GM12891 (cell line): ENCODE data around the gene COL6A6. TPM values are rescaled to one million over a fixed set of nuclear protein-coding genes. Genes with fewer than 3 reads are reported as not detected.

ENCODE experiments used
- DNase-seq: peaks from one replicate; pipeline ENCODE4 v3.0.0; 2011; ENCODE audit warnings: low spot score; ENCODE audit not compliant: insufficient read length
- FAIRE-seq: peaks from 2 replicates; lab custom pipeline; 2011; peaks lifted over from hg19 to GRCh38; lab: Jason Lieb, UNC
- PAX5 ChIP-seq: IDR thresholded peaks from 2 replicates; pipeline ENCODE4 v1.6.1; 2011; ENCODE audit warnings: low read length, moderate library complexity, mild to moderate bottlenecking; ENCODE audit not compliant: insufficient read depth, severe bottlenecking
- POLR2A ChIP-seq: IDR thresholded peaks from 2 replicates; pipeline ENCODE4 v1.6.1; 2011; ENCODE audit warnings: low read depth, low read length, control low read depth
- POLR2AphosphoS5 ChIP-seq: IDR thresholded peaks from 2 replicates; pipeline ENCODE4 v1.6.1; 2011; ENCODE audit warnings: low read depth, low read length, control low read depth
- POU2F2 ChIP-seq: IDR thresholded peaks from 2 replicates; pipeline ENCODE4 v1.6.1; 2011; ENCODE audit warnings: low read depth, mild to moderate bottlenecking, control low read depth, low read length, moderate library complexity
- SPI1 ChIP-seq: IDR thresholded peaks from 2 replicates; pipeline ENCODE4 v1.6.1; 2011; ENCODE audit warnings: low read depth, low read length, control low read depth
- TAF1 ChIP-seq: IDR thresholded peaks from 2 replicates; pipeline ENCODE4 v1.6.1; 2011; ENCODE audit warnings: low read depth, low read length, control low read depth
- polyA plus RNA-seq: library from polyadenylated mRNA; unstranded; fragments of >200 nt; gene quantifications from one replicate; pipeline ENCODE4 v1.2.1, GENCODE V29; 2012; ENCODE audit warnings: low read depth, missing spikeins, inconsistent platforms; ENCODE audit not compliant: missing spikeins

The COL6A6 gene, protein sequence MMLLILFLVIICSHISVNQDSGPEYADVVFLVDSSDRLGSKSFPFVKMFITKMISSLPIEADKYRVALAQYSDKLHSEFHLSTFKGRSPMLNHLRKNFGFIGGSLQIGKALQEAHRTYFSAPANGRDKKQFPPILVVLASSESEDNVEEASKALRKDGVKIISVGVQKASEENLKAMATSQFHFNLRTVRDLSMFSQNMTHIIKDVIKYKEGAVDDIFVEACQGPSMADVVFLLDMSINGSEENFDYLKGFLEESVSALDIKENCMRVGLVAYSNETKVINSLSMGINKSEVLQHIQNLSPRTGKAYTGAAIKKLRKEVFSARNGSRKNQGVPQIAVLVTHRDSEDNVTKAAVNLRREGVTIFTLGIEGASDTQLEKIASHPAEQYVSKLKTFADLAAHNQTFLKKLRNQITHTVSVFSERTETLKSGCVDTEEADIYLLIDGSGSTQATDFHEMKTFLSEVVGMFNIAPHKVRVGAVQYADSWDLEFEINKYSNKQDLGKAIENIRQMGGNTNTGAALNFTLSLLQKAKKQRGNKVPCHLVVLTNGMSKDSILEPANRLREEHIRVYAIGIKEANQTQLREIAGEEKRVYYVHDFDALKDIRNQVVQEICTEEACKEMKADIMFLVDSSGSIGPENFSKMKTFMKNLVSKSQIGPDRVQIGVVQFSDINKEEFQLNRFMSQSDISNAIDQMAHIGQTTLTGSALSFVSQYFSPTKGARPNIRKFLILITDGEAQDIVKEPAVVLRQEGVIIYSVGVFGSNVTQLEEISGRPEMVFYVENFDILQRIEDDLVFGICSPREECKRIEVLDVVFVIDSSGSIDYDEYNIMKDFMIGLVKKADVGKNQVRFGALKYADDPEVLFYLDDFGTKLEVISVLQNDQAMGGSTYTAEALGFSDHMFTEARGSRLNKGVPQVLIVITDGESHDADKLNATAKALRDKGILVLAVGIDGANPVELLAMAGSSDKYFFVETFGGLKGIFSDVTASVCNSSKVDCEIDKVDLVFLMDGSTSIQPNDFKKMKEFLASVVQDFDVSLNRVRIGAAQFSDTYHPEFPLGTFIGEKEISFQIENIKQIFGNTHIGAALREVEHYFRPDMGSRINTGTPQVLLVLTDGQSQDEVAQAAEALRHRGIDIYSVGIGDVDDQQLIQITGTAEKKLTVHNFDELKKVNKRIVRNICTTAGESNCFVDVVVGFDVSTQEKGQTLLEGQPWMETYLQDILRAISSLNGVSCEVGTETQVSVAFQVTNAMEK (N-terminal part only)
- 0.01 TPM for polyA plus RNA-seq

DNA sequence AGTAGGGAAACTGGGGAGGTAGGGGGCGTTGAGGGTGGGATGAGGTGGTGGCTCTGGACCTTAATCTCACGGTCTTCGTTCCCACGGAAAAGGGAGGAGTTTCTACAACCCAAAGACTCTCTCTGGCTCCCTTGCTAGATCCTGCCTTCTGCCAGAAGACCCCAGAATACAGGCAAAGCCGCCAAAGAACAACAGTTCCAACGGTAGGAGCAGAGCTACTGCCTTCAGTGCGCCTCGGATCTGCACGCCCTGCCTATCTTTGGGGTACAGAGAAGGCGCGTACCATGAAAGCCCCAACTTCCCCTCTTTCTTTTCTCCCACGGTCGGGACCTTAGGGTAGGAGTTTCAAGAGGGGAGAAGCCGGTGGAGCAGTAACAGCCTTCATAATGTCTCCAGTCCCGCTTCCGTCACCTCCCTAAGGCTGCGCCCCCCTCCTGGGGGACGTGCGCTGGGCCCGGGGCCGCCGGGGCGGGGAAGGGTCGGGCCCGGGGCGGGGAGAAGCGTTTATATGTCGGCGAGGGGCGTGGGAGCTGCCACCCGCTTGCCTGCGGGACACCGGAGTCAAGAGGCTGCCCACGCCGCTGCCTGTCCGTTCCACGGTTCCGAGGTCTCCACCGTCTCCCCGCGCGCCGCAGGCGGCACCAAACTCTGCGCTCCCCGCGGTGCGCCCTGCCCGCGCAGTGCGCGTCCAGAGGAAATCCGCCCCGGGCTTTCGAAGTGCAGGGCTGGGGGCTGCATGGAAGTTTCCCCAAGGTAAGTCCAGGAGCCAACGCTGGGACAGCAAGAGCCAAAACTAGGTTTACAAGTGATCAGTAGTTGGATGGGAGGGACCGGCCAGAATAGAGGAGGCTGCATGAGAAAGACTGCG, at the start of gene COL6A6:
Gene COL6A6 (plus strand): TSS at position 533 of the 868 bp plus-strand sequence. CDS start 43,188 bp downstream, outside the sequence.
- FAIRE-seq (no peak), DNase-seq (no peak)
- TF ChIP-seq POLR2A (no peak), PAX5 (no peak), TAF1 (no peak), SPI1 (no peak), POLR2AphosphoS5 (no peak), POU2F2 (no peak)

DNA sequence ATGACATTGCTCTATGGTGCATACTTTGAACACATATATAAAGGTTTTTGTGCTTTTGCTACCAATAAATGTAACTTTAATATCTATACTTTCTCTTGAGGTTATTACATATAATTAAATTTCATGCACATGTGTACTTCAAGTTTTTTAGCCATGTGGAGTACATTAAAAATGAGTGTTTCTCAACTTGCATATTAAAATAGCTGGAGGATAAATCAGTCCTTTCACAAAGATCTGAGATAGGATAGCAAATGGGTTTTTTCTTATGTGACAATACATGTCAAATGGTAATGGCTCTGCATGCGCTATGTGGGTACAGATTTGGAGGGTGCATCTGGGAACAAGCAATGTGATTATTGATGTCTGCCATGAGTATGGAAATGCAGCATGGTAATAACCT, 48.7 kb upstream of the COL6A6 start:
- no peak for TF ChIP-seq SPI1
- TF ChIP-seq PAX5, result no peak
- TF ChIP-seq POLR2A, result no peak
- TF ChIP-seq POU2F2, result no peak
- no peak for TF ChIP-seq TAF1
- no peak for TF ChIP-seq POLR2AphosphoS5
- FAIRE-seq, result no peak
- DNase-seq, result no peak

DNA sequence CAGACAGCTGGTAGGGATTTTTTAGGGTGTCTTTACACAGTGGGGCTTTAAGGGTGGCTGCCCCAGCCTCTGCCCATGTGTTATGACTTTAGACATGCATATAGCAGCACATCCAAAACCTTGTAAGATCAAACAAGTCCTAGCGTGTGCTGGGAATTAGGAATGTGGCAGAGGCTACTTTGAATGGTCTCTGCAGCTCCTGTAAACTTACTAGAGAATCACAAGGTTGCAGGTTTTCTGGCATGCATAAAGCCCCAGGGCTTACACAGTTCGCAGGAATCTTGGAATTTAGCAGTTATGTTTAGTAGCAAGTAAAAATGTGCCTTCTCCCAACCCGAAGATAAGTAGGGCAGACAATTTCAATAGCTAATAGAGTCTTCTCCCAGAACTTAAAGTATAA, 46.9 kb upstream of the COL6A6 start:
- no peak for TF ChIP-seq SPI1
- TF ChIP-seq TAF1, result no peak
- TF ChIP-seq POU2F2, result no peak
- no peak for TF ChIP-seq POLR2AphosphoS5
- no peak for TF ChIP-seq POLR2A
- TF ChIP-seq PAX5, result no peak
- no peak for DNase-seq
- FAIRE-seq, result no peak

DNA sequence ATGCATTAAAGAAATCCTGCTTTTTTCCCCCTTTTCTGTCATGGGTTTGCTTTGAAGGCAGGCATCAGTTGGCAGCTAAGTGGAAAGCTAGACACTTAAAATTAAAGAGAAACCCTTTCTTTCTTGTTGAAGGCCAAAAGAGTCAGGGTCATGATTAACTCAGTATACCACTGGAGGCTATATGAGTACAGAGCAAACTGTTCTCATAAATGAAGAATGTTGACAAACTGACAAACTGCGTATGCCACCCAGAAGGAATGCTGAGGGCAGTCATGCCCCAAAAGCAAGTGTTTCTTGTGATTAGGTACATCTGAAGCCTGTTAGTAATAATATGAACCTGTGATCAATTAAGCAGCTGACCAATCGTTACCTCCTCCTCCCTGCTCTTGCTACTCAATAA, 43.6 kb upstream of the COL6A6 start:
- DNase-seq (no peak), FAIRE-seq (no peak)
- TF ChIP-seq POLR2A, result no peak
- TF ChIP-seq PAX5, result no peak
- TF ChIP-seq SPI1, result no peak
- no peak for TF ChIP-seq TAF1

DNA sequence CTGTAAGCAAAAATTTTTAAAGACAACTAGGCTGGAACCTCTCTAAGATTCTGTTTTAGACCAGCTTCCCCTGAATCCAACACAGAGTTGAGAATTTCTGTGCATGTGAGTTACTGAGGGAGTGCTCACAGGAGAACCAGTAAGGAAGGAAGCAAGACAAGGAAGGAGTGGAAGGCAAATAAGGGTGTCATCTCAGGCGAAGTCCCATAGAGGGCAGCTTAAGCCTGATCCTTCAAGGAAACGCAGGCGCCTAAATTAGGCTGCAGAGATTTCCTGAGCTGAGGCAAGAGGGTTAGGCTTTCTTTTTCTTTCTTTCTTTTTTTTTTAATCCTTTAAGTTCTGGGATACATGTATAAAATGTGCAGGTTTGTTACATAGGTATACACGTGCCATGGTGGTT, 36.2 kb upstream of the COL6A6 start:
- TF ChIP-seq SPI1, result no peak
- FAIRE-seq, result no peak
- DNase-seq, result no peak

DNA sequence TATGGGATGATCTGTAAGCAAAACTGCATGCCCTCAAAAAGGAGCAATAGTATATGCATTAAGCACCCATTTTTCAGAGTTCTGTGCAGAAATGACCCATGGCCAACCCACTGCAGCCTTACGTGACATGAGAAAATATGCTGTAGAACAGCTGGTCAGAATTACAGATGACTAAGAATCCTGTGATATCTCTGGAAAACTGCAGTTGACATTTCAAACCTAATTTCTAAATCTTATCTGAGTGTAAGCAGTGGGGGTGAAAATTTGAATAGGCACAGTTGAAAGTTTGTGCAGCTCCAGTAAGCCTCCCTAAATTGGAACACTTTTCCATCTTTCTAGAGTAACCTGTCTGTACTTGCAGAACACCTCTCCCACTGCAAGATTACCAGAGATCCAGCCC, 28.7 kb upstream of the COL6A6 start:
- DNase-seq (no peak), FAIRE-seq (no peak)
- no peak for TF ChIP-seq PAX5
- no peak for TF ChIP-seq POU2F2
- TF ChIP-seq POLR2A, result no peak
- no peak for TF ChIP-seq POLR2AphosphoS5
- no peak for TF ChIP-seq SPI1
- no peak for TF ChIP-seq TAF1

DNA sequence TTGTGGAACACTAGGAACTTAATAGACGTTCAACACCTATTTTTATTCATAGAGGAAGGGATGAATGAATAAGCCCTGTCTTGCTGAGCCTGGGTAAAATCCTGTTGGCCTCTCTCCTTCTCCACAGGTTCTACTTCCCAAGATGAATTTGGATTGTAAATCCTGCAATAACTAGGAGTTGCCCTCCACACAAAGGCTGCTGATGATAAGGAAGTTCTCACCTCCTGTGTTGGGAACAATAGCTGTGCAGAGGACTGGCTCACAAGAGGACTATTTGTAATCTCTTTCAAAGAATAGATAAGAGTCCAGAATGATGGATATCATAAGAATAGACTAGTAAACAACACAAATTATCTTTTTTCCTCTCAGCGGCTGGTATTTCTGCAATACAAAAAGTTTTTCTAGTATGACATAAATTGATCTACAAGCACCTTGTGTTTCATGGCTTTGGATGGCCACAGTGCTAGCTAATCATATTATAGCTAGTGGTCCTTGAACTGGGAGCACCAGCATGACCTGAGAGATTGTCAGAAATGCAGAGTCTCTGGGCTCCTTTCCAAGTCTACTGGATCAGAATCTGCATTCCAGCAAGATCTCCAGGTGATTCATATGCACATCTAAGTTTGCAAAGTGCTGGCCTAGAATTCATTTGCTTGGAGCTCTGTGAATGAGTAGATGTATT, 28.1 kb upstream of the COL6A6 start:
- FAIRE-seq (no peak), DNase-seq (no peak)
- TF ChIP-seq TAF1 (no peak), PAX5 (no peak), POU2F2 (no peak), POLR2AphosphoS5 (no peak), POLR2A (no peak), SPI1 (no peak)

DNA sequence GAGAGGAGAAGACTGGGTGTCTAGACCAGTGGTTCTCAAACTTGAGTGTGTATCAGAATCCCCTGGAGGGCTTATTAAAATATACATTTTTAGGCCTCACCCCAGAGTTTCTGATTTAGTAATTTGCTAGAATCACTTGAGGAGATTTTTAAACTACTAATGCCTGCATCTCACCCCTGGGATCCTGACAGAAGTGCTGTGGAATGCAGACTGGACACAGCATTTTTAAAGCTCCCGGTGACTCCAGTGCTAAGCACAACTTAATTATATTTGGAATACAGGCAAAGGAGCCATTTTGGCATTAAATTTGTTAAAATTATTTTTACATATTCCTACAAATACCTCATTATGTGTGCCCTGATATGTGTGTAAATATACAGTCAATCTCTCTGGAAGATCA, 26.7 kb upstream of the COL6A6 start:
- no peak for TF ChIP-seq POU2F2
- no peak for TF ChIP-seq POLR2A
- no peak for TF ChIP-seq PAX5
- no peak for TF ChIP-seq SPI1
- FAIRE-seq, result no peak
- DNase-seq, result no peak
